Osteocyte (in vitro differentiated cells): Measurements from ENCODE around the gene PRKACA. TPM values are rescaled to one million over a fixed set of nuclear protein-coding genes. Genes with fewer than 3 reads are reported as not detected.

Experiments used
- DNase-seq: peaks from one replicate; pipeline ENCODE4 v3.0.0; 2021; ENCODE audit warnings: mixed read lengths; ENCODE audit not compliant: unreplicated experiment; ENCODE audit errors: extremely low spot score
- H3K27ac Mint-ChIP-seq: one replicate; pipeline ENCODE4 v1.8.0; 2021; ENCODE audit warnings: mild to moderate bottlenecking, mixed read lengths; ENCODE audit not compliant: unreplicated experiment
- H3K27me3 Mint-ChIP-seq: one replicate; pipeline ENCODE4 v1.8.0; 2021; ENCODE audit warnings: mixed read lengths; ENCODE audit not compliant: unreplicated experiment
- H3K36me3 Mint-ChIP-seq: one replicate; pipeline ENCODE4 v1.8.0; 2021; ENCODE audit warnings: mixed read lengths; ENCODE audit not compliant: unreplicated experiment
- H3K4me1 Mint-ChIP-seq: one replicate; pipeline ENCODE4 v1.8.0; 2021; ENCODE audit warnings: mixed read lengths; ENCODE audit not compliant: unreplicated experiment
- H3K4me3 Mint-ChIP-seq: one replicate; pipeline ENCODE4 v1.8.0; 2021; ENCODE audit warnings: mild to moderate bottlenecking, moderate library complexity, mixed read lengths; ENCODE audit not compliant: unreplicated experiment
- H3K9me3 Mint-ChIP-seq: one replicate; pipeline ENCODE4 v1.8.0; 2021; ENCODE audit warnings: mixed read lengths; ENCODE audit not compliant: unreplicated experiment
- total RNA-seq: library from RNA; stranded (reverse); gene quantifications from 2 replicates; pipeline ENCODE4 v1.2.1, GENCODE V29; 2021
- TF ChIP-seq, protein P1 (sequence below): fragments of 200-600 bp; sonication (generic); IDR thresholded peaks from 2 replicates; pipeline ENCODE4 v1.5.0; 2021; ENCODE audit warnings: antibody characterized with exemption, mild to moderate bottlenecking, moderate library complexity

The PRKACA gene
- total RNA-seq, 1 donor from 2014 or later = 115 TPM

DNA sequence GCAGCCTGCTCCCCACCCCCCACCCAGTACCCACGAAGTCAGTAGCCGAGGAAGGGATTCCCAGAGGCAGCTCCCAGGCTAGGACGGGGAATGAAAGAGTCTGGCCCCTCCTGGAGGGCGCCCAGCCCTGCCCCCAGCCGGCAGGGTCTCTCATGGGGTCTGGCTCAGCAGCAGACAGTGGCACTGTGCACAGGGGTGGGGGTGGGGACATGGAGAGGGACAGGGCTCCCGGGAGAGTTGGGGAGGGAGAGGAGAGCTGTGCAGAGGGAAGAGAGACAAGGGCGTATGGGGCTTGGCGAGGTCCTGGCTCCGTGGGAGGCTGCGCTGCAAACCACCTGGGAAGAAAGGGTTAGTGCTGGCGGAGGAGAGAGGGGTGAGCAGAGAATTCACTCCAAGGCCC, 46.5 kb upstream of the PRKACA start:
- no peak overlapping the region for H3K4me3 Mint-ChIP-seq
- no peak for DNase-seq

DNA sequence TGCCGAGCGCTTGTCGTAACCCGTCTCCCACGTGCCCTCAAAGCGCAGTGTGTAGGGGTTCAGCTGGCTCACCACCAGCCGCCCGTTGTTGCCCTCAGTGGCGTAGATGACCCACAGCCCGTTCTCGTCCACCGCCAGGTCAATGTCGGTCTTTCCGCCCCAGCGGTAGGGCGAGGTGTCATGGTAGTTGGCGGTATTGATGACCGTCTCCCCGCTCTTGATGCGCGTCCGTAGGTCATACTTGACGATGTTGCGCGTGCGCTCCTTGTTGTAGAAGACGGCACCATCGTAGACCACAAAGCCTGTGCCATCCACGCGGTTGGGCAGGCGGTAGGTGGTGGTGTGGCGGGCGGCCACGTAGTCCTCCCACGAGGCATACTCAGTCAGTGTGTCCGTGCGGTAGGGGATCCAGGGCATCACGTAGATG, 45.3 kb upstream of the PRKACA start:
- TF ChIP-seq, protein P1, sequence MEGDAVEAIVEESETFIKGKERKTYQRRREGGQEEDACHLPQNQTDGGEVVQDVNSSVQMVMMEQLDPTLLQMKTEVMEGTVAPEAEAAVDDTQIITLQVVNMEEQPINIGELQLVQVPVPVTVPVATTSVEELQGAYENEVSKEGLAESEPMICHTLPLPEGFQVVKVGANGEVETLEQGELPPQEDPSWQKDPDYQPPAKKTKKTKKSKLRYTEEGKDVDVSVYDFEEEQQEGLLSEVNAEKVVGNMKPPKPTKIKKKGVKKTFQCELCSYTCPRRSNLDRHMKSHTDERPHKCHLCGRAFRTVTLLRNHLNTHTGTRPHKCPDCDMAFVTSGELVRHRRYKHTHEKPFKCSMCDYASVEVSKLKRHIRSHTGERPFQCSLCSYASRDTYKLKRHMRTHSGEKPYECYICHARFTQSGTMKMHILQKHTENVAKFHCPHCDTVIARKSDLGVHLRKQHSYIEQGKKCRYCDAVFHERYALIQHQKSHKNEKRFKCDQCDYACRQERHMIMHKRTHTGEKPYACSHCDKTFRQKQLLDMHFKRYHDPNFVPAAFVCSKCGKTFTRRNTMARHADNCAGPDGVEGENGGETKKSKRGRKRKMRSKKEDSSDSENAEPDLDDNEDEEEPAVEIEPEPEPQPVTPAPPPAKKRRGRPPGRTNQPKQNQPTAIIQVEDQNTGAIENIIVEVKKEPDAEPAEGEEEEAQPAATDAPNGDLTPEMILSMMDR = no peak
- no peak for DNase-seq
- Mint-ChIP-seq H3K27me3 (no peaks in the 10 kb centered on the region), H3K9me3 (no peaks in the 10 kb centered on the region), H3K4me1 (peaks cover 11% of the 10 kb centered on the region), H3K36me3 (peaks cover 3% of the 10 kb centered on the region), H3K4me3 (no peak overlapping the region), H3K27ac (no peak overlapping the region)

More for the DNA sequence above, 46.5 kb upstream of the PRKACA start:
- Mint-ChIP-seq H3K4me1 (peaks cover 14% of the 10 kb centered on the region), H3K36me3 (no peaks in the 10 kb centered on the region), H3K9me3 (no peaks in the 10 kb centered on the region), H3K27ac (no peak overlapping the region), H3K27me3 (no peaks in the 10 kb centered on the region)
- TF ChIP-seq, protein P1 = no peak

DNA sequence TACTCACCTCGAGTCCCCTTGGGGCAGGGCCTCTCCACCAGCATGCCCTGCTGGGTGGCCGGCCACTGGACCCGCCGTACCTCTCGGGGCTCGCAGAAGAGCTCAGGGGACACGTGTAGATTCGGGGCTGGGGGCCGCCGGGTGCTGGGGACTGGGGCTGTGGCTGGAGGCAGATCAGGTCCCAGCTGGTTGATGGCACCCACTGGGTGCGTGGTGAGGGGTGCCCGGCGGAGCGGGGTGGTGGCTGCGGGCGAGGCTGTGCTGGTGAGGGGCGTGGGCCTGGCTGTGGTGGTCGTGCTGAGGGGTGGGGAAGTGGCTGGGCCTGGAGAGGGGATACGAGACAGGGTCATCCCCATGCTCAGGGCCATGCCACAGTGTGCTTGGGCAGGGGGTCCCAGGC, 43.7 kb upstream of the PRKACA start:
- DNase-seq = no peak
- TF ChIP-seq, protein P1 = no peak
- peaks cover under 1% of the 10 kb centered on the region for H3K4me1 Mint-ChIP-seq
- no peaks in the 10 kb centered on the region for H3K9me3 Mint-ChIP-seq
- H3K4me3 Mint-ChIP-seq = no peak overlapping the region
- no peak overlapping the region for H3K27ac Mint-ChIP-seq
- peaks cover 9% of the 10 kb centered on the region for H3K36me3 Mint-ChIP-seq
- no peaks in the 10 kb centered on the region for H3K27me3 Mint-ChIP-seq

DNA sequence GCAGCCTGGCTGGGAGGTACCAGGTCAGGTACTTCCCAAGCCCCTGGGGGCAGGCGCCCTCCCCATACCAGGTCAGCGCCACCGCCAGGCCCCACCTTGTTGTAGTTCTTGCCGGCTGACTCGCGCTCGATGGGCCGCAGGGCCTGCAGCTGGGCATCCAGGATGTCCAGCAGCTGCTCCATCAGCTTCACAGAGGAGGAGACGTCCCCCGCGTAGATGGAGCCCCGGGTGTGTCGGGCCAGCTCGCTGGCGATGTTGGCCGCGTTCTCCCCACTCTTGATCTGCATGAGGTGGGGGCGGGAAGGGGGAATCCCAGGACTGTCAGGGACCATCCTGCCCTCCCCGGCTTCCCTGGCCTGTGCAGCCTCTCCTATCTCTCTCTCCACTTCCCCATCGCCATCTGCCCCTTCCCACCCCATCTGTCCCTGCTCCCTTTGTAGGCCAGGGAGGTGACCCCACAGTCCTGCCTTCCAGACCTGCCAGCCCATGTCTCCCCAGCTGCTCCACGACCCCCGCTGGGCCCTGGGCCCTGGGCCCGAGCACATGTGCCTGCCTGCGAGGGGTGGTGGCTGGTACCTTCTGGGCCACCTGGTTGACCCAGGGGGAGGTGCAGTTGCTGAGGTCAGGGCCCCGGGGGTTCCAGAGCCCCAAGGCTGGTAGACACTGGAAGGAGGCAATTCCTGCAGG, 42.6 kb upstream of the PRKACA start:
- peaks cover 11% of the 10 kb centered on the region for H3K36me3 Mint-ChIP-seq
- no peaks in the 10 kb centered on the region for H3K9me3 Mint-ChIP-seq
- TF ChIP-seq, protein P1 = no peak
- H3K27me3 Mint-ChIP-seq = no peaks in the 10 kb centered on the region
- H3K4me1 Mint-ChIP-seq = no peaks in the 10 kb centered on the region
- no peak overlapping the region for H3K4me3 Mint-ChIP-seq
- DNase-seq = no peak
- H3K27ac Mint-ChIP-seq = no peak overlapping the region

DNA sequence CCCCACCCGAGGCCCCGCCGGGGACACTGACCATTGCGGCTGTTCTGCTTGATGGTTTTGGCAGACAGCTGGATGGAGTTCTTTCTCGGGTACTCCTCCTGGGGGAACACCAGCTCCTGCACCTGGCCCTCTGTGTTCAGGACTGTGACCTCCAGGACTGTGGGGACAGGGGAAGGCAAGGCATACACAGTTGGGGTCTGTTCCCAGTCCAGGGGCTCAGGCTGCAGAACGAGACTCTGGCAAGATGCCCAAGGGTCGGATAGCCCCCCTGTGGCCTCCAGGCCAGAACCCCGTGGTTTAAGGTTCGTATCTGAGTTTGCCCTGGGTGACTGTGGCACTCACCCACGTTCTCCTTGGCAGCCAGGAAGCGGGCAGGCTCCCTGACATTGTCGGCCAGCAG, 41.5 kb upstream of the PRKACA start:
- no peak for DNase-seq
- Mint-ChIP-seq H3K27me3 (no peaks in the 10 kb centered on the region), H3K4me3 (no peak overlapping the region), H3K27ac (no peak overlapping the region), H3K36me3 (peaks cover 14% of the 10 kb centered on the region), H3K4me1 (no peaks in the 10 kb centered on the region), H3K9me3 (no peaks in the 10 kb centered on the region)
- TF ChIP-seq, protein P1 = no peak
